ENCODE measurements around the gene GBF1.
"Not testable (repeated sequence)": the region's sequence is repeated elsewhere in the genome, so short reads cannot be mapped to it uniquely, and the experiment has no call there.

GBF1 gene

GRCh38 chr10:102302611-102303010 lies 57.3 kb downstream of the GBF1 start:
- Histone ChIP-seq H2AFZ (ENCODE audit: low read depth, low read length) (no peak overlapping the region), H3K4me3 (ENCODE audit: low read length) (no peak overlapping the region), H3K36me3 (ENCODE audit: insufficient read depth, low read length) (no peaks in the 10 kb centered on the region), H3K27me3 (ENCODE audit: insufficient read depth, low read length) (no peaks in the 10 kb centered on the region), H3K4me1 (ENCODE audit: insufficient read depth, low read length) (peaks cover 9% of the 10 kb centered on the region), H3K9me3 (ENCODE audit: low read length) (peaks cover 2% of the 10 kb centered on the region)

- H3K4me1 ChIP-seq (ENCODE audit: insufficient read depth, low read length): peaks cover 11% of the 10 kb centered on the region
- H3K9me3 ChIP-seq (ENCODE audit: low read length): peaks cover 2% of the 10 kb centered on the region
- H3K36me3 ChIP-seq (ENCODE audit: insufficient read depth, low read length): no peaks in the 10 kb centered on the region
Measured at GRCh38 chr10:102306006-102306405, 60.7 kb downstream of the GBF1 start.

GRCh38 chr10:102306710-102307109 lies 61.4 kb downstream of the GBF1 start:
- peaks cover 14% of the 10 kb centered on the region for H3K4me1 ChIP-seq (ENCODE audit: insufficient read depth, low read length)
- no peak overlapping the region for H2AFZ ChIP-seq (ENCODE audit: low read depth, low read length)
- no peak overlapping the region for H3K4me3 ChIP-seq (ENCODE audit: low read length)
- peaks cover 2% of the 10 kb centered on the region for H3K9me3 ChIP-seq (ENCODE audit: low read length)
- H3K27me3 ChIP-seq (ENCODE audit: insufficient read depth, low read length): no peaks in the 10 kb centered on the region
- H3K36me3 ChIP-seq (ENCODE audit: insufficient read depth, low read length): no peaks in the 10 kb centered on the region

More at GRCh38 chr10:102306006-102306405, 60.7 kb downstream of the GBF1 start:
- Histone ChIP-seq H2AFZ (ENCODE audit: low read depth, low read length) (no peak overlapping the region), H3K27me3 (ENCODE audit: insufficient read depth, low read length) (no peaks in the 10 kb centered on the region), H3K4me3 (ENCODE audit: low read length) (no peak overlapping the region)

- not testable (repeated sequence) for H3K36me3 ChIP-seq (ENCODE audit: insufficient read depth, low read length); H2AFZ ChIP-seq (ENCODE audit: low read depth, low read length); H3K9me3 ChIP-seq (ENCODE audit: low read length); H3K4me3 ChIP-seq (ENCODE audit: low read length); H3K27me3 ChIP-seq (ENCODE audit: insufficient read depth, low read length)
- peaks cover 14% of the 10 kb centered on the region for H3K4me1 ChIP-seq (ENCODE audit: insufficient read depth, low read length)
Measured at GRCh38 chr10:102308318-102308717, 63.0 kb downstream of the GBF1 start.

- H3K27me3 ChIP-seq (ENCODE audit: insufficient read depth, low read length): no peaks in the 10 kb centered on the region
- H3K4me3 ChIP-seq (ENCODE audit: low read length): no peak overlapping the region
- no peak overlapping the region for H2AFZ ChIP-seq (ENCODE audit: low read depth, low read length)
- no peaks in the 10 kb centered on the region for H3K36me3 ChIP-seq (ENCODE audit: insufficient read depth, low read length)
- peaks cover 14% of the 10 kb centered on the region for H3K4me1 ChIP-seq (ENCODE audit: insufficient read depth, low read length)
- H3K9me3 ChIP-seq (ENCODE audit: low read length): no peaks in the 10 kb centered on the region
Measured at GRCh38 chr10:102309236-102309635, 63.9 kb downstream of the GBF1 start.

GRCh38 chr10:102309916-102310315 lies 64.6 kb downstream of the GBF1 start:
- no peak overlapping the region for H3K4me3 ChIP-seq (ENCODE audit: low read length)
- no peaks in the 10 kb centered on the region for H3K9me3 ChIP-seq (ENCODE audit: low read length)
- H3K36me3 ChIP-seq (ENCODE audit: insufficient read depth, low read length): no peaks in the 10 kb centered on the region
- H3K27me3 ChIP-seq (ENCODE audit: insufficient read depth, low read length): no peaks in the 10 kb centered on the region
- no peak overlapping the region for H2AFZ ChIP-seq (ENCODE audit: low read depth, low read length)
- H3K4me1 ChIP-seq (ENCODE audit: insufficient read depth, low read length): peaks cover 14% of the 10 kb centered on the region

- Histone ChIP-seq H3K27me3 (ENCODE audit: insufficient read depth, low read length) (no peaks in the 10 kb centered on the region), H3K36me3 (ENCODE audit: insufficient read depth, low read length) (peaks cover 5% of the 10 kb centered on the region), H3K4me3 (ENCODE audit: low read length) (no peak overlapping the region), H3K4me1 (ENCODE audit: insufficient read depth, low read length) (peaks cover 14% of the 10 kb centered on the region), H3K9me3 (ENCODE audit: low read length) (peaks cover under 1% of the 10 kb centered on the region), H2AFZ (ENCODE audit: low read depth, low read length) (no peak overlapping the region)
Measured at GRCh38 chr10:102310361-102311024, 65.2 kb downstream of the GBF1 start.

- H3K4me3 ChIP-seq (ENCODE audit: low read length): no peak overlapping the region
- H3K36me3 ChIP-seq (ENCODE audit: insufficient read depth, low read length): peaks cover 7% of the 10 kb centered on the region
- no peak overlapping the region for H2AFZ ChIP-seq (ENCODE audit: low read depth, low read length)
- peaks cover 14% of the 10 kb centered on the region for H3K4me1 ChIP-seq (ENCODE audit: insufficient read depth, low read length)
- H3K27me3 ChIP-seq (ENCODE audit: insufficient read depth, low read length): no peaks in the 10 kb centered on the region
- H3K9me3 ChIP-seq (ENCODE audit: low read length): peaks cover 2% of the 10 kb centered on the region
Measured at GRCh38 chr10:102311025-102311420, 65.7 kb downstream of the GBF1 start.

GRCh38 chr10:102312683-102313082 lies 67.4 kb downstream of the GBF1 start:
- H3K27me3 ChIP-seq (ENCODE audit: insufficient read depth, low read length): no peaks in the 10 kb centered on the region
- no peak overlapping the region for H3K4me3 ChIP-seq (ENCODE audit: low read length)
- no peak overlapping the region for H2AFZ ChIP-seq (ENCODE audit: low read depth, low read length)
- peaks cover 2% of the 10 kb centered on the region for H3K9me3 ChIP-seq (ENCODE audit: low read length)
- H3K36me3 ChIP-seq (ENCODE audit: insufficient read depth, low read length): peaks cover 7% of the 10 kb centered on the region
- H3K4me1 ChIP-seq (ENCODE audit: insufficient read depth, low read length): peaks cover 14% of the 10 kb centered on the region

GRCh38 chr10:102313221-102313896 lies 68.0 kb downstream of the GBF1 start:
- Histone ChIP-seq H3K4me3 (ENCODE audit: low read length) (no peak overlapping the region), H3K9me3 (ENCODE audit: low read length) (peaks cover 2% of the 10 kb centered on the region), H3K27me3 (ENCODE audit: insufficient read depth, low read length) (no peaks in the 10 kb centered on the region), H3K36me3 (ENCODE audit: insufficient read depth, low read length) (peaks cover 7% of the 10 kb centered on the region), H3K4me1 (ENCODE audit: insufficient read depth, low read length) (peaks cover 14% of the 10 kb centered on the region), H2AFZ (ENCODE audit: low read depth, low read length) (no peak overlapping the region)

GRCh38 chr10:102314801-102315200 lies 69.5 kb downstream of the GBF1 start:
- H3K9me3 ChIP-seq (ENCODE audit: low read length): peaks cover 2% of the 10 kb centered on the region

GRCh38 chr10:102316421-102316820 lies 71.1 kb downstream of the GBF1 start:
- Histone ChIP-seq H3K36me3 (ENCODE audit: insufficient read depth, low read length) (peaks cover 7% of the 10 kb centered on the region), H2AFZ (ENCODE audit: low read depth, low read length) (no peak overlapping the region), H3K9me3 (ENCODE audit: low read length) (peaks cover 2% of the 10 kb centered on the region), H3K4me3 (ENCODE audit: low read length) (no peak overlapping the region), H3K27me3 (ENCODE audit: insufficient read depth, low read length) (no peaks in the 10 kb centered on the region), H3K4me1 (ENCODE audit: insufficient read depth, low read length) (no peaks in the 10 kb centered on the region)

More at GRCh38 chr10:102314801-102315200, 69.5 kb downstream of the GBF1 start:
- Histone ChIP-seq H2AFZ (ENCODE audit: low read depth, low read length) (no peak overlapping the region), H3K4me1 (ENCODE audit: insufficient read depth, low read length) (peaks cover 14% of the 10 kb centered on the region), H3K4me3 (ENCODE audit: low read length) (no peak overlapping the region), H3K36me3 (ENCODE audit: insufficient read depth, low read length) (peaks cover 7% of the 10 kb centered on the region), H3K27me3 (ENCODE audit: insufficient read depth, low read length) (no peaks in the 10 kb centered on the region)

- Histone ChIP-seq H3K27me3 (ENCODE audit: insufficient read depth, low read length) (no peaks in the 10 kb centered on the region), H3K4me3 (ENCODE audit: low read length) (no peak overlapping the region), H3K9me3 (ENCODE audit: low read length) (no peaks in the 10 kb centered on the region), H3K36me3 (ENCODE audit: insufficient read depth, low read length) (no peaks in the 10 kb centered on the region), H2AFZ (ENCODE audit: low read depth, low read length) (no peak overlapping the region), H3K4me1 (ENCODE audit: insufficient read depth, low read length) (no peaks in the 10 kb centered on the region)
Measured at GRCh38 chr10:102322914-102323313, 77.6 kb downstream of the GBF1 start.
